Gastrocnemius medialis (tissue), 4 donors: Measurements from ENCODE around the gene ANKMY1.

Experiments
- CTCF ChIP-seq, 5 experiments: fragments of 450-650 bp in 3 of 5; fragments of 200-600 bp in 2 of 5; sonication (generic) in 2 of 5; IDR thresholded peaks in 4 of 5; conservative IDR thresholded peaks in 1 of 5; 1 replicate in 4 of 5; 2 replicates in 1 of 5; pipeline ENCODE4 v1.5.1; 2016 to 2019; ENCODE audit warnings: antibody characterized with exemption in 5 of 5, mild to moderate bottlenecking in 3 of 5, moderate library complexity in 3 of 5
- POLR2A ChIP-seq, 2 donors: fragments of 450-650 bp; IDR thresholded peaks; one replicate each; pipeline ENCODE4 v1.6.1; 2017; ENCODE audit warnings: antibody characterized with exemption in 2 of 2, mild to moderate bottlenecking in 2 of 2, moderate library complexity in 2 of 2

- TF ChIP-seq CTCF (IDR thresholded peaks at IDR 0.05 in 4 of 5, conservative IDR thresholded peaks at IDR 0.05 in 1 of 5): no peak
- TF ChIP-seq POLR2A (IDR thresholded peaks at IDR 0.05): no peak
Measured at GRCh38 chr2:240498958-240499260, 58.9 kb downstream of the ANKMY1 start.
